Measurements from ENCODE around the gene B4GALNT3.
"Not testable (repeated sequence)": the region's sequence is repeated elsewhere in the genome, so short reads cannot be mapped to it uniquely, and the experiment has no call there.

Gene B4GALNT3

DNA sequence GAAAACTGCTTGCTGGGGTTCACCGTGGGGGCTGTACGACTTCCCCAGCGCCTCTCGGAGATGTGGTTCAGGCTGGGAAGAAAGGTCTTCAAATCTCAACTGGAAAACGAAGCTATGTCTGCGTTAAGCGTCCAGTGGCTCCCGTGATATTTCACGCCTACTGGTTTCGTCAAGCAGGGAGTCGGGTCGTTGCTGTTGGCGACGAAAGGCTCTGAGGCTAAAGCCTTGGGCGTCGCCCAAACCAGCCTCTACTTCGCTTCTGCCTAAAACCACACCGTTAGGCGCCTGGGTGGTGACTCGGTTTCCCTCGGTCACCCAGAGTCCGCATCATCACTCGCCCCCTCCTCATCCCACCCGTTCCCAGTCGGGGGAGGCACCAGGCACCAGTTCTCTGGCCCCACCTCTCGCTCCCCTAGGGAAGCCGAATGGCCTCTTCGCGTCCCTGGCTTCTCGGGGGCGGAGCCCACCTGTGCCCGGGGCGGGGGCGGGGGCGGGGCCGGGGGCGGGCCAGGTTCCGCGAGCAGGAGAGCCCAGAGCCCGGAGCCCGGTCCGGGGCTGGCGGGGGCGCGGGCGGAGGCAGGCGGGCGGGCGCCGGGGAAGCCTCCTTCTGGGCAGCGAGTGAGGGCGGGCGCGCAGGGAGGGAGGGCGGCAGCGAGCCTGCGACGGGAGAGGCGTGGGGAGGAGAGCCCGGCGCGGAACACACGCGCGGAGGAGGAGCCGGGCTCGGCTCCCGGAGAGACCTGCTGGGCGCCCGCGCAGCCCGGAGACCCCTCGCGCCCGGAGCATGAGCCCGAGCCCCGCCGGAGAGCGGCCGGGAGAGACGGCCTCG is at the start of gene B4GALNT3:
Gene B4GALNT3, plus strand, starts transcription at position 510 of the 829 bp plus-strand sequence. CDS start 438 bp downstream, outside the sequence.
- peak; percentile 15 for DNase-seq (ENCODE audit: low read depth)

GRCh38 chr12:414859-415258 is 44.9 kb upstream of the B4GALNT3 start:
- DNase-seq (ENCODE audit: low read depth), result no peak

DNA sequence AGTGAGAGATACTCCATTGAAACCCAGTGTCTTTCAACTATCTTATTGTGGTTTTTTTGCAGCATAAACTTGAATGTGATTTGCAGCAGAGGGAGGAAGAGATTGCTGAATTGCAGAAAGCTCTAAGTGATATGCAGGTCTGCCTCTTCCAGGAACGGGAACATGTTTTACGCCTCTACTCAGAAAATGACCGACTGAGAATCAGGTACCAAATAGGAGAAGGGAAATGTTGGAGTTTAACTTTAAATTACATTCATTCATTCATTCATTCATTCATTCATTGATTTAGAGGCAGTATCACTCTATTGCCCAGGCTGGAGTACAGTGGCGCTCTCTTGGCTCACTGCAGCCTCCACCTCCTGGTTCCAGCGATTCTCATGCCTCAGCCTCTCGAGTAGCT is 41.3 kb upstream of the B4GALNT3 start:
- DNase-seq (ENCODE audit: low read depth), result no peak

- no peak for DNase-seq (ENCODE audit: low read depth)
Measured at GRCh38 chr12:422526-422925, 37.2 kb upstream of the B4GALNT3 start.

DNA sequence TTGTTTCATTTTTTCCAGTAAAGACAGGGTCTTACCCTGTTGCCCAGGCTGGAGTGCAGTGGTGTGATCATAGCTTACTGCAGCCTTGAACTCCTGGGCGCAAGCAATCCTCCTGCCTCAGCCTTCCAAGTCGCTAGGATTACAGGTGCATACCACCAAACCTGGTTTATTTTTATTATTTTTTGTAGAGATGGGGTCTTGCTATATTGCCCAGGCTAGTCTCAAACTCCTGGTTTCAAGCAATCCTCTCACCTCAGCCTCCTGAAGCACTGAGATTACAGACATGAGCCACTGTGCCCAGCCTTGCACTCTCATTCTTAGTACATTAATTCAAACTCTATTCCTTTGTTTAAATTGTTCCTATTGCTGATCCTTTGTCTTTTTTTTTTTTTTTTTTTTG is 24.0 kb upstream of the B4GALNT3 start:
- not testable (repeated sequence) for DNase-seq (ENCODE audit: low read depth)

DNA sequence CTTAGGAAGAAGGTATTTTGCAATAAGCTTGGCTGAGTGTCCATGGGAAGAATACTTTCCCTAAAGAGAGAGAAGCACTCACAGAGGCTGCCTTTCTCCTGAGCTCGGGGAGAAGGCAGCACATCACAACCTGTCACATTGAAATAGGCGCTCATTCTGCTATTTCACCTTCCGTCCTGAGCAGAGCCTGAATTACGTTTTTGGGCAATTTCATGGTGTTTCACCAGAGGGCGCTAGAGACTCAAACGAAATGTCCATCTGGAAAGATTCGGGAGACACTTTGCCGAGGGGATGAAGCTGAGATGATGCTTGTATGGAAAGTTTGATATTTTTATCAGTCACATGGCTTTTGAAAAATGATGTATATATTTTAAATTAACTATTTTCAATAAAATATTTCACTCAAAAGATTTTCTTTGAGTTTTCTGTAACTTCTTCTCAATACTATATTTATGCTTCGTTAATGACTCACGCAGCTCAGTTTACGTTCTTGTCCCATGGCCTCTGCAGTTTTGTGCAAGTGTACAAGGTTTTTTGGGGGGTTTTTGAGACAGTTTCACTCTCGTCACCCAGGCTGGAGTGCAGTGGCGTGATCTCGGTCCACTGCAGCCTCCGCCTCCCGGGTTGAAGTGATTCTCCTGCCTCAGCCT is 17.4 kb upstream of the B4GALNT3 start:
- DNase-seq (ENCODE audit: low read depth), result peak; percentile 21

DNA sequence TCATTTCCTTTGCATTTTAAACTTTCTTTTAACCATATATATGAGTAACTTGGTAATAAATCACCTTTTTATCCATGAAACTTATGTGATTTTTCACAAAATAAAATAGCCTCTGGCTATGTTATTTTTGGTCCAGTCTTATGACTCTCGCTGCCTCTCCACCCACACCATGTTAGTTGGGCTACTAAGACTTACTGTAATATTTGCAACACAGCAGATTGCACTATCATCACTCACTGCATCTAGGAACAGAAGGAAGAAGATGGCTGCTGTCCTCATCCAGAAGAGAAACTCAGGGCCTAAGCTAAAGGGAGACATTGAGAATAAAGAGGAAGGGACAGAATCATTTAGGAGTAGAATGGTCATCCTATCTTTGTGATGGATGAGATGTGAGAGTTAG is 12.6 kb upstream of the B4GALNT3 start:
- no peak for DNase-seq (ENCODE audit: low read depth)

- no peak for DNase-seq (ENCODE audit: low read depth)
Measured at GRCh38 chr12:449203-449602, 10.5 kb upstream of the B4GALNT3 start.

- DNase-seq (ENCODE audit: low read depth), result no peak
Measured at GRCh38 chr12:450438-450837, 9.3 kb upstream of the B4GALNT3 start.

DNA sequence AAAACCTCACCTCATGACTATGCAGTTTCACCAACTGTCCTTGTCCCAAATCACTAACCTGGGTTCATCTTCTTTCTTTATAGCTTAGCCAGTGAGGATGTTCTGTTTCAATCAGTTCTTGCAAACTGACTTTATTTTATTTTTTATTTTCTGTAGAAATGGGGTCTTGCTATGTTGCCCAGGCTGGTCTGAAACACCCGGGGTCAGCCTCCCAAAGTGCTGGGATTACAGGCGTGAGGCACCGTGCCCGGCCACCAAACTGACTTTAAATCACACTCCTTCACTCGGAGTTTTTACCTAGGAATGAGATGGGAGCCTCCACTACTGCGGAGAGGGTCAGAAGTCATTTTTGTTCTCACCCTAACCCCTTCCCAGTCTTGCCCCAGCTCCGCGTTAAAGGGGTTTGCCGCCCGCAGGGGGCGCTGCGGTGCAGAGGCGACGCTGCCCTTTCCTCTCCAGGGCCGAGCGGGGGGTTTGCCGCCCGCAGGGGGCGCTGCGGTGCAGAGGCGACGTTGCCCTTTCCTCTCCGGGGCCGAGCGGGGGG is 7.0 kb upstream of the B4GALNT3 start:
- peak; percentile 80 for DNase-seq (ENCODE audit: low read depth)

DNA sequence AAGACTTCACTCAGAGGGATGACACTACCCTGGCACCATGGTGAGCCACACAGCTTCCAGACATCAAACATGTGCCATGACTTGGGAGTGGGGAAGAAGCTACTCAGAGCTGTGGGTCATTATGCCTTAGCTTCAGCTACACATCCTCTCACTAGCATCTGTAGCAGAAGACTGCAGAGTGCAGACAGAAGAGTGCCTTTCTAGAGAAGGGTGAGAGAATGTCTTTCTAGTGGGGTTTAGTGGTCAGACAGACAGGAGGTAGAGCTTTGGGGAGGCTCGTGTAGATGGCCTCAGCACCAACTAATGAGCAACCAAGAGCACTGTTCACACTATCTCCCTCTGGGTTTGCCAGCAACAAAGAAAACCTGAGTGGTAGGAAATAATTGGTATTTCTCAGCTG is 4.9 kb upstream of the B4GALNT3 start:
- no peak for DNase-seq (ENCODE audit: low read depth)

GRCh38 chr12:455821-456220 is 3.9 kb upstream of the B4GALNT3 start:
- DNase-seq (ENCODE audit: low read depth), result no peak

GRCh38 chr12:457676-458075 is 2.1 kb upstream of the B4GALNT3 start:
- DNase-seq (ENCODE audit: low read depth), result no peak

DNA sequence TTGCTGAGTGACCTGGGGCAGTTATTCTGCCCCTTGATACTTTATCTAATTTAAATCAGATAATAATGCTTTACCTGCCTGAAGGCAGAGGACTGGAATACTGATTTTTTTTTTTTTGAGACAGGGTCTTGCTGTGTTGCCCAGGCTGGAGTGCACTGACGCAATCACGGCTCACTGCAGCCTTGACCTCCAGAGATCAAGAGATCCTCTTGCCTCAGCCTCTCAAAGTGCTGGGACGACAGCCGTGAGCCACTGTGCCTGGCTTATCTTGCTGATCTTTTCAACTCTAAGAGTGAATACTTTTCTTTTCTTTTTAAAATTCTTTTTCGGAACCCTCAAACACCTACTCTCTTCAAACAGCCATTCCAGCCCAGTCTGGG is 699 bp upstream of the B4GALNT3 start:
- no peak for DNase-seq (ENCODE audit: low read depth)

- peak; percentile 31 for DNase-seq (ENCODE audit: low read depth)
Measured at GRCh38 chr12:460261-461230, 807 bp downstream of the B4GALNT3 start.

DNA sequence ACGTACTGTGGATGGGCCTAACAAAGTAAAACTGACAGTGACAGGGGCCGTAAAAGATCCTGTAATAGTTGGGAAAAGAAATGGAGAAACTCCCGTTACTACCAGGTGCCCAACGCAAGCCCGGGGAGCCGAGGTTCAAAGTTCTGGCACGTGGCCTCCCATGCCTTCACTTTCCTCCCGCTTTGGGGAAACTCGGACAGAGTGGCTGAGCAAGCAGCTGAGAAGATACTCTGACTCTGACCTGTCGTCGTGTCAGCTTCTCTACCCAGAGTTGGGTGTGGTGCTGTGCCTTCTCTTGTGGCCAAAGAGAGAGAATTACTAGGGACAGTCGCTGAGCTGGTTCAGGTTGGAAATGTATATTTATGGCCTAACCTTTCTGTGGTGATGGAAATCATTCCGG is 1.7 kb downstream of the B4GALNT3 start:
- no peak for DNase-seq (ENCODE audit: low read depth)

- no peak for DNase-seq (ENCODE audit: low read depth)
Measured at GRCh38 chr12:462936-463705, 3.4 kb downstream of the B4GALNT3 start.

- DNase-seq (ENCODE audit: low read depth), result no peak
Measured at GRCh38 chr12:464484-465267, 4.9 kb downstream of the B4GALNT3 start.

DNA sequence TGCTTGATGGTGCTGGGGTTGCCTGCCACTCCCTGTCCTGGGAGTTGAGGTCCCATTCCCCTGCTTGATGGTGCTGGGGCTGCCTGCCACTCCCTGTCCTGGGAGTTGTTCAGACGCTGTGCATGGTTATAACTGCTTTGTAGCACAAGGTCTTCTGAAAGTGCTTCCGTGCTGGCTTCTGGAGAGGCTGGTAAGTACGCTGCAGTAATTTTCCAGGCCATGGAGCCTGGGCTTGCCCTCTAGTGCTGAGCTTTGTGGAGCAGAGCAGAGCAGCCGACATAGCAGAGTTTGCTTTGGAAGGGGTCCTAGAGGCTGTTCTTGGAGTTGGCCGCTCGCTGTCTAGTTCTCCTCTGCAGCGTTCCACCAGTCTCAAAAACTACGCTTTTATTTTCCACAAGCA is 6.3 kb downstream of the B4GALNT3 start:
- DNase-seq (ENCODE audit: low read depth), result no peak

- DNase-seq (ENCODE audit: low read depth), result no peak
Measured at GRCh38 chr12:466762-467161, 7.0 kb downstream of the B4GALNT3 start.

GRCh38 chr12:467591-467990 is 7.9 kb downstream of the B4GALNT3 start:
- DNase-seq (ENCODE audit: low read depth), result no peak
